ENCODE data around the gene NTF3. TPM values are rescaled to one million over a fixed set of nuclear protein-coding genes. Genes with fewer than 3 reads are reported as not detected.

NTF3 gene
- polyA plus RNA-seq (2012; ENCODE audit: missing spikeins): not detected

DNA sequence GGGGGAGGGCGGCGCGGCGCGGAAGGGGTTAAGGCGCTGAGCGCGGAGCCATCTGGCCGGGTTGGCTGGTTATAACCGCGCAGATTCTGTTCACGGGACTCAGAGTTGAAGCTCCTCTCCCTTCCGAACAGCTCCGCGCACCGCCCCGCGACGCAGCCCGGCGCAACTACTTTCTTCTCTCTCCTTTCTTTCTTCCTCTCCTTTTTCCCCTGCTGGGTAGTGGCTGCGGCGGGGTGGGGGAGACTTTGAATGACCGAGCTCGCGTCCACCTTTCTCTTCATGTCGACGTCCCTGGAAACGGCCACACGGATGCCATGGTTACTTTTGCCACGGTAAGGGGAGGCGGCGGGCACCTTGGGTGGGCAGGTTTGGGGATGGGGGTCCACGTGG, at the start of gene NTF3:
Gene NTF3, plus strand, starts transcription at position 98 of the 390 bp plus-strand sequence. Its CDS starts 217 bp downstream, at position 315.
- TF ChIP-seq POLR2A (IDR thresholded peaks at IDR 0.05; ENCODE audit: low read depth, low read length) (no peak), TAF1 (IDR thresholded peaks at IDR 0.05; ENCODE audit: borderline replicate concordance, low read depth, low read length) (no peak), POLR2AphosphoS5 (IDR thresholded peaks at IDR 0.05; ENCODE audit: low read depth, low read length) (no peak)
- FAIRE-seq (no peak), DNase-seq (ENCODE audit: insufficient read length) (no peak)

DNA sequence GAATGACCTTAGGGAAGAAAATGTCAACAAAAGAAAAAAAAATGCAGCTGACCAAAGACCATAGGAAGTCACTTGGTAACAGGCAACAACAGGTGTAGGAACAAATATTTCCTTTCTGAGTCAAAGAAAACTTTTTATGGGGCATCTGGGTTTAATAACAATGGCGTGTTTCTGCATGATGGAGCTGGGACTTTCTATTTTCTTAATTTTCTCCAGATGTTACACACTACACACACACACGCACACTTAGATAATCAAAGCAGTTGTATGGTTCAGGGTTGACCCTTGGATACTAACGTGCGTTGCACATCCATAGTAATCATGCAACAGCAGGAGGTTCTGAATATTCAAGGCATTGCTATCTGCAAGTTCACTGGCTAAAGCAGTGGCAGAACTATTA, 47.9 kb upstream of the NTF3 start:
- DNase-seq (ENCODE audit: insufficient read length) (no peak), FAIRE-seq (no peak)
- TF ChIP-seq POLR2AphosphoS5 (IDR thresholded peaks at IDR 0.05; ENCODE audit: low read depth, low read length) (no peak), POLR2A (IDR thresholded peaks at IDR 0.05; ENCODE audit: low read depth, low read length) (no peak), TAF1 (IDR thresholded peaks at IDR 0.05; ENCODE audit: borderline replicate concordance, low read depth, low read length) (no peak)

DNA sequence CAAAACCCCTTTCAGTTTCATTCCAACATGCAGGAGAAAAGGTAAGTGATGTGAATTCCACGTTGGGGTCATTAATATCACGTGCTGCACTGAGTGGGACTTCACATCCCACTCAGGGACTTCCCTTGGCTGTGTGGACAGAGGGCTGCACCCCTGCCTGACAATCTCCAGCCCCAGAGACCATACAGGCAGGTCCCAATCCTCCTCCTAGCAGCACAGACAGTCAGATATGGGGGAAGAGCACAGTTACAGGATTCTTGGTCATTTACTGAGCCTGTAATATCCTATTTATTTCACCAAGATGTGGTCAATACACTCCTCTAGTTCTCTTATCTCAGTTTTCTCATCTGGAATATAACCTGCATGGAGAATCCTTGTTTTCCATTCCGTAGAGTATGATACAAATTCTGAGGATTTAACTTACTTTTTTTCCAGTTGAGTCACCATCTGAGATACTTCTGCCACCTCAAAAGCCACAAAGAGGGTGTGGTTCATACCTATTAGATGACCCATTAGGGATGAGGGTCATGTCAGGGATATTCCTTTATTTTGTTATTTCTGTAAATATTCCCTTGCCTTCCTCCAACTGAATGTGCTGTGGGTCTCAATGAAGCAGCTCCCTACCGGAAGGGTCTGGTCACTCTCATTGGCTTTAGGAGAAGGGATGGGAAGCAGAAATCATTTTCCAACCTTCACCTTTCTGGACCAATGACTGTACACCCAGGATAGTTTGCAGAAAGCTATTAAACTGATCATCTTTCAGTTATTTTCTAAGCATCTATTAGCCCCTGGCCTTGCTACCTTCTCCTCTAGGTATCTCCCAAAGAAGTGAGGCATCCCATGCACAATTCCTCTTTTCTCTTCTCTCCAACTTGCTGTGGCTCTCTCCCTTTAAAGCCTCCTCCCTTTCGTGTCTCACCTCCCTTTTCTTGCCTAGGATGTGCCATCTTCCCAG, 43.0 kb upstream of the NTF3 start:
- FAIRE-seq (no peak), DNase-seq (ENCODE audit: insufficient read length) (no peak)

GRCh38 chr12:5390174-5390799, 41.6 kb upstream of the NTF3 start:
- no peak for TF ChIP-seq POLR2AphosphoS5 (IDR thresholded peaks at IDR 0.05; ENCODE audit: low read depth, low read length)
- no peak for TF ChIP-seq TAF1 (IDR thresholded peaks at IDR 0.05; ENCODE audit: borderline replicate concordance, low read depth, low read length)
- no peak for TF ChIP-seq POLR2A (IDR thresholded peaks at IDR 0.05; ENCODE audit: low read depth, low read length)
- no peak for FAIRE-seq

More for the DNA sequence above, 43.0 kb upstream of the NTF3 start:
- TF ChIP-seq POLR2A (IDR thresholded peaks at IDR 0.05; ENCODE audit: low read depth, low read length): no peak
- no peak for TF ChIP-seq TAF1 (IDR thresholded peaks at IDR 0.05; ENCODE audit: borderline replicate concordance, low read depth, low read length)
- TF ChIP-seq POLR2AphosphoS5 (IDR thresholded peaks at IDR 0.05; ENCODE audit: low read depth, low read length): no peak

DNA sequence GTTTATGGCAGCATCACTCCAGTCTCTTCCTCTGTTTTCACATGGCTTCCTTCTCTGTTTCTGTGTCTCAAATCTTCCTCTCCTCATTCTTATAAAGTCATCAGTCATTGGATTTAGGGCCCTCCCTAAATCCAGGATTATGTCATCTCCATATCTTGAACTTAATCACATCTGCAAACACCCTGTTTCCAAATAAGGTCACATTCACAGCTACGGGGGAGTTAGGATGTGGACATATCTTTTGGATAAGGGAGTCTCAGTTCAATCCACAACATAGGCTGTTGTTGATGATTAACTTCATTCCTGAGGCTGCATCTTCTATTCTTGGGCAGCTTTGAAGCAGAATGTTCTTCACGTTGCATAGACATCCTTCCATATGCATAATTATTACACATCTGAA, 40.3 kb upstream of the NTF3 start:
- TF ChIP-seq POLR2A (IDR thresholded peaks at IDR 0.05; ENCODE audit: low read depth, low read length) (no peak), TAF1 (IDR thresholded peaks at IDR 0.05; ENCODE audit: borderline replicate concordance, low read depth, low read length) (no peak), POLR2AphosphoS5 (IDR thresholded peaks at IDR 0.05; ENCODE audit: low read depth, low read length) (no peak)
- DNase-seq (ENCODE audit: insufficient read length): no peak
- no peak for FAIRE-seq

More at GRCh38 chr12:5390174-5390799, 41.6 kb upstream of the NTF3 start:
- DNase-seq (ENCODE audit: insufficient read length): no peak

- TF ChIP-seq POLR2A (IDR thresholded peaks at IDR 0.05; ENCODE audit: low read depth, low read length) (no peak), POLR2AphosphoS5 (IDR thresholded peaks at IDR 0.05; ENCODE audit: low read depth, low read length) (no peak), TAF1 (IDR thresholded peaks at IDR 0.05; ENCODE audit: borderline replicate concordance, low read depth, low read length) (no peak)
- DNase-seq (ENCODE audit: insufficient read length): no peak
- no peak for FAIRE-seq
Measured at GRCh38 chr12:5392961-5393360, 38.9 kb upstream of the NTF3 start.

- no peak for FAIRE-seq
- TF ChIP-seq TAF1 (IDR thresholded peaks at IDR 0.05; ENCODE audit: borderline replicate concordance, low read depth, low read length): no peak
- no peak for TF ChIP-seq POLR2AphosphoS5 (IDR thresholded peaks at IDR 0.05; ENCODE audit: low read depth, low read length)
- no peak for TF ChIP-seq POLR2A (IDR thresholded peaks at IDR 0.05; ENCODE audit: low read depth, low read length)
- no peak for DNase-seq (ENCODE audit: insufficient read length)
Measured at GRCh38 chr12:5395443-5396271, 36.3 kb upstream of the NTF3 start.

DNA sequence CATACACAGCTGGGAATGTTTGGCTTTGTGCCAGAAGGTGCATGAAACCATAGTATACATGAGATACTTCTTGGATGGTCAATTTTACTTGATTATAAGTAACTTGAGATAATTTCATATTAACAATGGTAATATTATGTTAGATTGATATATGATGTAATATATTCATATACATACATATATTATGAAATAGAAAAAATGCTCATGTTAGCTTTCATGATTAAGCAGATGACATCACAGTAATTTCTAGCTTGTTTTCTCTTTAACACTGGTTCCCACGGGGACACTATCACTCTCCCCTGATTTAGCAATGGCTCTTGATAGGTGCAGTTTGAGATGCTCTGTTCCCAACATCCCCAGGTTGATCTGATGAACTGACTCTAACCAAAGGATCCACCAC, 35.4 kb upstream of the NTF3 start:
- TF ChIP-seq POLR2A (IDR thresholded peaks at IDR 0.05; ENCODE audit: low read depth, low read length) (no peak), TAF1 (IDR thresholded peaks at IDR 0.05; ENCODE audit: borderline replicate concordance, low read depth, low read length) (no peak), POLR2AphosphoS5 (IDR thresholded peaks at IDR 0.05; ENCODE audit: low read depth, low read length) (no peak)
- DNase-seq (ENCODE audit: insufficient read length) (no peak), FAIRE-seq (no peak)

DNA sequence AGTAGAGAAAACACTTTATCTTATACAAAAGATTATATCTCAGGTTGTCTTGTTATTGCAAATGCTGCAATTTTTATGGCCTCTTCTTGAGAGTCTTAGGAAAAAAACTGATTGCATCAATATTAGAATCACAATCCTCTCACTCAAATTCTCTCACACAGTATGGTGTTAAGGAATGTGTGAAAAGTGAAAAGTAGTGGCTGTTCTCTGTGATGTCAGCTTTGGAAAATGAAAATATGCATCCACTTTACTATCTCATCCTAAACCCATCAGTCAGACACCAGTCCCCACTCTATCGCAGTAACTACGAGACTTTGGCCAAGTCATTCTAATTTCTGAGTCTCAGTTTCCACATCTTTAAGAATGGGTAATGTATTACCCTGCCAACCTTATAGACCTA, 32.6 kb upstream of the NTF3 start:
- no peak for FAIRE-seq
- TF ChIP-seq TAF1 (IDR thresholded peaks at IDR 0.05; ENCODE audit: borderline replicate concordance, low read depth, low read length) (no peak), POLR2AphosphoS5 (IDR thresholded peaks at IDR 0.05; ENCODE audit: low read depth, low read length) (no peak), POLR2A (IDR thresholded peaks at IDR 0.05; ENCODE audit: low read depth, low read length) (no peak)
- no peak for DNase-seq (ENCODE audit: insufficient read length)

DNA sequence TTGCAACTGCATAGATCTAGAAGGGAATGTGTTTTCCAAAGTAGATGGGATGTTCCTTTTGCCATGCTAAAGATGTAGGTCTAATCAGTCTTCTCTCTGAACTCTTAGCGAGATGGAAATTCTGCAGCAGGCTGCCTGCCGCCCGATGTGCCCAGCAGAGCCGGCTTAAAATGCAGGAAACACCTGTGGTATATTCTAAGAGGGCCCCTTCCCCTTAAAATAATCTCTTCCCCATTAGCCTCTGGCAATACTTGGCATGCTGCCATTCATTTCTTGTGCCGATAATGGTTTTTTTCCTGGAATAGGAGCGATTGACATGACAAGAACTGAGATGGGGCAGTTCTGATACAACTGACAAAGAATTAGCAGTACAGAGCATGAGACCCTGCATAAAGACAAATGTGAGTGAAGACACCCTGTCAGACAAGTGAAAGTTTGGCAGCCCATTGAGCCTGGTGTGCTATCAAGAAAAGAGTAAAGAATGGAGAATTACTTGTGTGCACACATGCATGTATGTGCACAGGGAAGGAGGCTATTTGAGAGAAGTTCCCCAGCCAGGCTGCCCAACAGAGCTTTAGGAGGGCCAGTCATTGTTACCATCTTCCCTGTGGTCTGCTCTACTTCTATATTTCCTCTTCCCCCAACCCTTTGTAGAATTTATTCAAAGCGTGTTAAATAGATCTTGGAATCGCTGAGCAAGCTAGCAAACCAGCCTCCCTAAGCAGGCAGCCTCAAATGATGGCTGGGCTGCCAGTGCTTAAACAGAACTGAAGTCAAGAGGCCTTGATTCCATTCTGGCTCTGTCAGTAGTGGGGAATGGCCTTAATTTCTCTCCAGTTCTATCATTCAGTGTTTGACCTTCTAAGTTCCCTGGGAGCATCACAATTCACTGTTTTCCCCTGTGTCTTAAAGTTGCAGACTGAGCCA, 29.6 kb upstream of the NTF3 start:
- TF ChIP-seq TAF1 (IDR thresholded peaks at IDR 0.05; ENCODE audit: borderline replicate concordance, low read depth, low read length) (no peak), POLR2A (IDR thresholded peaks at IDR 0.05; ENCODE audit: low read depth, low read length) (no peak), POLR2AphosphoS5 (IDR thresholded peaks at IDR 0.05; ENCODE audit: low read depth, low read length) (no peak)
- FAIRE-seq: no peak
- no peak for DNase-seq (ENCODE audit: insufficient read length)

Measured in GM12892 (cell line).